Fibroblast of lung (primary cell): ENCODE data around the gene EGR2.

Experiments
- EZH2 ChIP-seq: IDR thresholded peaks from 2 replicates; pipeline ENCODE4 v1.5.1; 2012; ENCODE audit warnings: low read length, control low read depth, mild to moderate bottlenecking; ENCODE audit errors: missing control alignments
- TF ChIP-seq, protein P1 (sequence below), 2 donors: IDR thresholded peaks in 1 of 2; conservative IDR thresholded peaks in 1 of 2; 1 replicate in 1 of 2; 2 replicates in 1 of 2; pipeline ENCODE4 v1.5.1; 2011 to 2012; ENCODE audit warnings: low read length in 2 of 2, control low read depth in 1 of 2, inconsistent platforms in 1 of 2, low read depth in 1 of 2, mild to moderate bottlenecking in 1 of 2

DNA sequence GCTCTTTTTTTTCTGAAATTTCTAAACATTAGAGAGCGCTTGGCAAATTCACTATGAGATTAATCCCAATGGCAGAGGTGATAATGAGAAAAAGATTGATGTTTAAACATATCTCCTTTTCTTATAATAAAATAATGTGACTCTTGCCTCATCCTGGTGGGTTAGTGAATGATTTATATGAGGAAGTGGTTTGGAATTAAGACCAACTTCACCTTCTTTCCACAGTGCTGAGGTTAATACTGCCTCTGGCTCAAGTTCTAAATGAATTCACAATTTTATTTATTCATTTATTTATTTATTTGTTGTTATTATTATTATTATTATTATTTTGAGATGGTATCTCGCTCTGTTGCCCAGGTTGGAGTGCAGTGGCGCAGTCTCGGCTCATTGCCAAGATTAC is 52.2 kb downstream of the EGR2 start:
- TF ChIP-seq, protein P1, sequence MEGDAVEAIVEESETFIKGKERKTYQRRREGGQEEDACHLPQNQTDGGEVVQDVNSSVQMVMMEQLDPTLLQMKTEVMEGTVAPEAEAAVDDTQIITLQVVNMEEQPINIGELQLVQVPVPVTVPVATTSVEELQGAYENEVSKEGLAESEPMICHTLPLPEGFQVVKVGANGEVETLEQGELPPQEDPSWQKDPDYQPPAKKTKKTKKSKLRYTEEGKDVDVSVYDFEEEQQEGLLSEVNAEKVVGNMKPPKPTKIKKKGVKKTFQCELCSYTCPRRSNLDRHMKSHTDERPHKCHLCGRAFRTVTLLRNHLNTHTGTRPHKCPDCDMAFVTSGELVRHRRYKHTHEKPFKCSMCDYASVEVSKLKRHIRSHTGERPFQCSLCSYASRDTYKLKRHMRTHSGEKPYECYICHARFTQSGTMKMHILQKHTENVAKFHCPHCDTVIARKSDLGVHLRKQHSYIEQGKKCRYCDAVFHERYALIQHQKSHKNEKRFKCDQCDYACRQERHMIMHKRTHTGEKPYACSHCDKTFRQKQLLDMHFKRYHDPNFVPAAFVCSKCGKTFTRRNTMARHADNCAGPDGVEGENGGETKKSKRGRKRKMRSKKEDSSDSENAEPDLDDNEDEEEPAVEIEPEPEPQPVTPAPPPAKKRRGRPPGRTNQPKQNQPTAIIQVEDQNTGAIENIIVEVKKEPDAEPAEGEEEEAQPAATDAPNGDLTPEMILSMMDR (conservative IDR thresholded peaks at IDR 0.05 in 1 of 2, IDR thresholded peaks at IDR 0.05 in 1 of 2; ENCODE audit: low read depth in 1 of 2, low read length in 2 of 2): no peak
- TF ChIP-seq EZH2: no peak
